Stimulated activated CD8-positive, alpha-beta memory T cell treated with anti-CD3 and anti-CD28 coated beads, Interleukin-15, amount 100 ng/mL, for 1 hour (primary cell): ENCODE data around the gene NOD1.
A peak's percentile ranks its signal among the peaks of the same experiment; 100 is the strongest.
"Not testable (repeated sequence)": the region's sequence is repeated elsewhere in the genome, so short reads cannot be mapped to it uniquely, and the experiment has no call there.

Experiments
- DNase-seq: peaks from one replicate; pipeline ENCODE4 v3.0.0-alpha.2; 2020; ENCODE audit warnings: low read depth

Gene NOD1, protein sequence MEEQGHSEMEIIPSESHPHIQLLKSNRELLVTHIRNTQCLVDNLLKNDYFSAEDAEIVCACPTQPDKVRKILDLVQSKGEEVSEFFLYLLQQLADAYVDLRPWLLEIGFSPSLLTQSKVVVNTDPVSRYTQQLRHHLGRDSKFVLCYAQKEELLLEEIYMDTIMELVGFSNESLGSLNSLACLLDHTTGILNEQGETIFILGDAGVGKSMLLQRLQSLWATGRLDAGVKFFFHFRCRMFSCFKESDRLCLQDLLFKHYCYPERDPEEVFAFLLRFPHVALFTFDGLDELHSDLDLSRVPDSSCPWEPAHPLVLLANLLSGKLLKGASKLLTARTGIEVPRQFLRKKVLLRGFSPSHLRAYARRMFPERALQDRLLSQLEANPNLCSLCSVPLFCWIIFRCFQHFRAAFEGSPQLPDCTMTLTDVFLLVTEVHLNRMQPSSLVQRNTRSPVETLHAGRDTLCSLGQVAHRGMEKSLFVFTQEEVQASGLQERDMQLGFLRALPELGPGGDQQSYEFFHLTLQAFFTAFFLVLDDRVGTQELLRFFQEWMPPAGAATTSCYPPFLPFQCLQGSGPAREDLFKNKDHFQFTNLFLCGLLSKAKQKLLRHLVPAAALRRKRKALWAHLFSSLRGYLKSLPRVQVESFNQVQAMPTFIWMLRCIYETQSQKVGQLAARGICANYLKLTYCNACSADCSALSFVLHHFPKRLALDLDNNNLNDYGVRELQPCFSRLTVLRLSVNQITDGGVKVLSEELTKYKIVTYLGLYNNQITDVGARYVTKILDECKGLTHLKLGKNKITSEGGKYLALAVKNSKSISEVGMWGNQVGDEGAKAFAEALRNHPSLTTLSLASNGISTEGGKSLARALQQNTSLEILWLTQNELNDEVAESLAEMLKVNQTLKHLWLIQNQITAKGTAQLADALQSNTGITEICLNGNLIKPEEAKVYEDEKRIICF

DNA sequence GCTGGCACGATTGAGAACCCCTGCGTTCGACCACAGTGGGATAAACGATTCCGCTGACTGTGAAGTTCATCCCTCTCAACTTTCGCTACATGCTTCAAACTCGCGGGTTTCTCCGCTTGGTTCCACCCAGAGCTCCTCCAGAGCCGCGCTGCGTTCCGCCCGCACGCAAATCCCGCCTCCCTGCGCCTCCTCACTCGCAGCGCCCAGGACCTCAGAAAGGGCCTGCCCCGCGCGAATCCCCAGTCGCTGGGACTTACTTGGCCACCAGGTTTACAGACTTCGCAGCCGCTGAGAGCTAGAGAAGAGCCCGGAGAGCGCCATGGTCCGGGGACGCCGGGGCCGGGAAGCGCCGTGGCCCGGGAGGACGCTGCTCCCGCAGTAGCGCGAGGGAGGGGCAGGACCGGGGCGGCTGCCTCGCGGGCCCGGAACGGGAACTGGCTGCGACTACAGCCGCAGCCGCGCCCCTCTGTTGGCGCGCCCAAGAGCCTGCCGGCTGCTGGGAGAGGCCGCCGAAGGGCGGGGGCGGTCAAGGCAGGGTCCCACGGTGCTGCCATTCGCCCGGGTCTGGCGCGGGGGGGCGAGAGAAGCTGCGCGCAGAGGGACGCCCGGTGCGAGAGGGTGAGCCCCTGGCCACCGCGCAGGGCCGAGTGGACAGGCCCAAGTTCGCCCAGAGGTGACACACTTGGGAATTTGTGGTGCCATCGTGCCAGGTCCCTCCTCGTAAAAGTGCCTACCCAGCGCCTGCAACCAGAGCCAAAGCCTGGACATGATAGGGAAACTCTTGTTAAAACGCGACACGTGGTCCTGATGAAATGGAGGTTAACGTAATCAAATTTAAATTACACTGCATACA lies at the start of gene NOD1:
Gene NOD1, minus strand, starts transcription at position 436 of the 853 bp plus-strand sequence. CDS start 21,863 bp downstream, outside the sequence.
- DNase-seq, result peak; percentile 18

DNA sequence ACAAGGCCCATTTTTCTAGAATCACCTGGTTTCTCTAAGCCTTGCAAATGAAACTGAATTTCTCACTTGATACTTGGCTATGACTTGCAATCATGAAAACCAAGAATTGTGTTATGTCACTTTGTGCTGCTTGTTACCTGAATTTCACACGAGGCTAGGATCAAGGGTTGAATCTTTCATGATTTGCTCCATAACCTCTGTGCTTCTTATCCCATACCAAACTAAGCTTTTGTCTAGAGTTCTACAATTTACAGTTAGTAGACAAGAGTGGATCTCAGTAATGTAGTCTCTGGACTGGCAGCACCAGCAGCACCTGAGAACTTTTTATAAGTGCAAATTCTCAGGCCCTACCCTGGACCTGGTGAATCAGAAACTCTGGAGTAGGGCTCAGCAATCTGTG lies 48.7 kb upstream of the NOD1 start:
- not testable (repeated sequence) for DNase-seq

DNA sequence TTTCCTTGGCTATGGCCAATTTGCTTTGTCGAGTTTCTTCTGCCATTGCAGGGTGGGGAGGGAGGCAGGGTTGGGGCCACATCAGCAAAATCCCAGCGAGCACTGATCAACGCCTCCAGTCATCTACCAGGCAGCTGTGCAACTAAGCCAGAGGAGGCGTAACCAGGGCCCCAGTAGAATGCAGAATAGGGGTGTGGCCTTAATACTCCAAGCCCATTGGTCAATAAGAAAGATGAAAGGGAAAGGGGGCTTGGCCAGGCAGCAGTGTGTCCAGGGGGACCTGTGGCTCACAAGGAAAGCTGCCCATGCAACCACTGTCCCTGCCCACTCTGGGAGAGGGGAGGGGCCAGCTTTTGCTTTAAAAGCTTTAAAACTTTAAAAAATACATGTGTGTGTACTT lies 47.6 kb upstream of the NOD1 start:
- no peak for DNase-seq

DNA sequence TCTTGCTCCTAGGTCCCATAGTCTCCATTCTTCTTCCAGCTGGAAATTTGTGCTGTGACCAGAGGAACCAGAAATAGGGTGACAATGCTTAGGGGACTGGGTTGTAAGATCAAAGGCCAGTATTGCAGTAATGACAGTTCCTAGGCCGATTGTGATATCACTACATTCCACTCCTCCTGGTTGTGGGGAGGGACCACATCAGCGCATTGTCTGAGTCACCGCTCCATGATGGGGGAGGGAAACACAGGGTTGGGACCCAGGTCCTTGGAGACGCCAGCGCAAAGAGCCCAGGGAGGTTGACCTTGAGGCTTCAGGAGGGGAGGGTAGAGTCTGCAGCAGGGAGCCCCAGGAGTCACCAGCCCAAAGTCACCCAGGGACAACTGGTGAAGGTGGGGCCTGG lies 46.8 kb upstream of the NOD1 start:
- no peak for DNase-seq

DNA sequence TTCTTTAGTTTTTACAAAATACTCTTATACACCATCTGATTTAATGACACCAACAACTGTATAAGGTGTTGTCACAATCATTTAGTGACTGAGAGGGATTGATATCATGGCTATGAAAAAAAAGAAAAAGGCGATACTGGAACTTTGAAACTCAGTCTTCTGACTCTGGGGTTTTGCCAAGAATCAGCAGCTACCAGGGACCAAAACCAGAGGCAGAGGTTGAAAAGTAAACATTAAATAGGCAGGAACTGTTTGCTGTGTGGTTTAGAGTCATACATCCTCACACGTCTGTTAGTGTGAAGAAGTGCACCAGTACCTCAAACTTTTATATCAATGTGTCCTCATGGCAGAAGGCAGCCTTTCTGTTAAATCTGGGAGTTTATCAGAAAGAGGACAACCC lies 46.0 kb upstream of the NOD1 start:
- no peak for DNase-seq

DNA sequence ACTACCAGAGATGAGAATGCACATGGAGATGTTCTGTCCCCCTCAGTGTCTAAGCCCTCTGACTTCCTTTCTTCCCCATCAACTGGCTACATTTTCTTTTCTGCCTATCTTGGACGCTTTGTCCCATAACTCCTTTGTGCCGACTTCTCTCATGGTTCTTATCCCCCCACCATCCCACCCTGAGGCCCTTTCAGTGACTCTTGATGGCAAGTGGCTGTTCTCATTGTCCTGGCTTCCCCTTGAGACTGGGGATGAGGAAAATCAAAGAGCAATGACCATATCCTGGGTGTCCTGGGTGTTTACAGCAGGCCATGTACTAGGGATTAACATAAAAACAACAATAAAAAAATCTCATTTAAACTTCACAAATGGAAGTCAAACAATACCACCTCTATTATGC lies 44.9 kb upstream of the NOD1 start:
- DNase-seq, result no peak

DNA sequence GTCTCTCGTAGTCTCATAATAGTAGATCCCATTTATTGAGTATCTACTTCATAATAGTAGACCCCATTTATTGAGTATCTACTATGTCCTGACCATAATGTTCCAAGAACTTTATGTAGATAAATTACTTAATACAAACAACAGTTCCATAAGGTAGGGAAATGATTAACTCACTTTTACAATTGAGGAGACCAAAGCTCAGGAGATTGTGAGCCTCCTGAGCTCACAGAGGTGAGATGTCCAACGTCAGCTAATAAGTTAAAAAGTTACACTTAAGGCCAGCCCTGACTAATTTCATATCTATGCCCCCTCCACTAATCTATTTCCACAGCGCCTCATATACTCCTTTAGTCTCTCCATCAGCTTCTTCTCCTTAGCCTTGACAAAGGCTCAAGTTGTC lies 43.6 kb upstream of the NOD1 start:
- DNase-seq, result no peak

DNA sequence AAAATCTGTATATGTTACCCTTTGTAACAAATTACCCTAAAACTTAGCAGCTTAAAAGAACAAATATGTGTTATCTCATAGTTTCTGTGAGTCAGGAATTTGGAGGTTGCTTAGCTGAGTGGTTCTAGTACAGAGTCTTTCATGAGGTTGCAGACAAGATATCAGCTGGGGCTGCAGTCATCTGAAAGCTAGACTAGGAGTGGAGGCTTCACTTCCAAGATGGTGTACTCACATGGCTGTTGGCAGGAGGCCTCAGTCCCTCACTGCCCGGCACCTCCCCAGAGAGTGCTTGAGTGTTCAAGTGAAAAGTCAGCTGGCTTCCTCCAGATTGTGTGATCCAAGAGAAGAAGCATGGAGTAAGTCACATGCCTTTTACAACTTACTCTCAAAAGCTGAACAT lies 42.9 kb upstream of the NOD1 start:
- no peak for DNase-seq

DNA sequence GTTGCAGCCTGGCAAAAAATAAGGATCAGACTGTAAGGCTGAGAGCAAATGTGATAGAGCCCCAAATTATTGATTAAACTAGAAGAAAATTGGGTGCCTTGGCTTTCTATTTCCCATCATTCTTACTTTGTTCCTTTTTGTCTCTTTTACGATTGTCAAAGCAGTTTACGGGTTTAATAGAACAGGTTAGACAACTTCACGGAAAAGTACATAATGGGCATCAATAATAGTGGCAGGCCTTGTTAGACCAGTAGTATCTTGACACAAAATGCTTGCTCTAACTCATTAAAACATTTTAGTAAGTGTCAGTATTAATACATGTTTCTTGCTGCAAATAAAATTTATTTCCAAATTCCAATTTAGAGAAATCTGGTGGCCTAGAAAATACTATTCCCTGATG lies 40.5 kb upstream of the NOD1 start:
- no peak for DNase-seq

DNA sequence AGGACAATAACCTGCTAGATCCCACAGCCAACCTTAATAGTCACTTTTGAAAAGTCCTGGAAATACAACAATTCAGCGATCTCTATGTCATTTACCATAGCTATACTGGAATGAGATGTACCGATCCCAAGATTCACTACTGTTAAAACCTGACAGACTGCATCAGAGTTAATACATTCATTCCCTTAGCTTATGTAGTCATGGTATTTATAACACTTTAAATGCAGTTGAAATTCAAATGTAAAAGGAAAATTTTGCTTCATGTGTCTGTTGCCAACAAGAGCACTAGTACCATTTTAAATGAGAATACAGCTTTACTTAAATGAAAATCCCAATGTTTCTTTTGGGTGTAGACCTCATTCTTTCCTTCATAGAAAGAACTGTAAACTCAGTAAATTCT lies 37.2 kb upstream of the NOD1 start:
- no peak for DNase-seq

DNA sequence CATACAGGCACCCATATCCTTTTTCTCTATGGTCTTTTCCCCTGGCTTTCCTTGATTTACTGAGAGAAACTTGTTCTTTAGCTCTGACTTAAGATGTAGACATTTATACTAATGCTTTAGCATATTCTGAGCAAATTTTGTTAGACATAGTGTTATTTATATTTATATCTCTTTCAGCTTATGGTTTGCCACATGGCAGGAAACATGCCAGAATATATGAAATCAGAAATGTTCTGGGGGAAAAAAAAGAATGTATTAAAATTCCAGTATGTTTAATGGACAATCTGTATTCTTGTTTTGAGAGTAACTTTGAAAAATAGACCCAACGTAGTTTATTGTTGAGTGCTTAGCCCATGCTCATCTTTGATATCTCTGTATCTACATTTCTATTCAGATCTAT lies 36.2 kb upstream of the NOD1 start:
- no peak for DNase-seq

DNA sequence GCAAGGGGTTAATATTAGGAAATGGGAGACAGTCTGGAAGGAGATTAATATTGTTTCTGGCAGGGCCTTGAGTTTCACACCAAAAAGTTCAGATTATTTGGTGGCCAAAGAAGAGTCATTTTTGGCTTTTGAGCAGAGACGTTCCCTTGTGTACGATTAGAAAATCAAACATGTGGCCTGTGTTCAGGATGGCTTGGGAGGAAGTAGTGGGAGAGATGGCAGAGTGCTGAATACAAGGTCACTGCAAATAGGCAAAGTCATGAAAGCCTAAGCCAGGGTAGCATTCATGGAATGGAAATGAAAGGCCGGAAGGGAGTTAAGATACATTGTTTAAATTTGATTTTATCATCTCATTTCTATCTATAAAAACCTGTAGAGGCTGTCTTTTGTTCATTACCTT lies 35.6 kb upstream of the NOD1 start:
- DNase-seq, result no peak

DNA sequence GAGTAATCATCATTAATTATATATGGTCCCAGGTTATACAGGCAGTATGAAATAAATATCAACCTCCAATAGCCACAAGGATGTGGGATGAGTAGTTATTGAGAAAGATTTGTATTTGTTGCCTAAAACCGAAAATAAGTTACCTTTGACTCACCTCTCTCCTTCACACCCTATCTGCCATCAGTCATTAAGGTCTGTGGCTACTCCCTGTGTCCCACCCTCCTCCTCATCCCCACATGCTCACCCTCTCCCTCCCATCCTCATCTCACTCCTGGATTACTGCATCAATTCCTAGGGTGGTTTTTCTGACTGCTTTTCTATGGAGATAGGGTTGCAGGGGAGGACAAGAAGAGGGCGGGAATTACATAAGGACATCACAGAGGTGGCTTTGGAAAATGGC lies 35.2 kb upstream of the NOD1 start:
- no peak for DNase-seq

DNA sequence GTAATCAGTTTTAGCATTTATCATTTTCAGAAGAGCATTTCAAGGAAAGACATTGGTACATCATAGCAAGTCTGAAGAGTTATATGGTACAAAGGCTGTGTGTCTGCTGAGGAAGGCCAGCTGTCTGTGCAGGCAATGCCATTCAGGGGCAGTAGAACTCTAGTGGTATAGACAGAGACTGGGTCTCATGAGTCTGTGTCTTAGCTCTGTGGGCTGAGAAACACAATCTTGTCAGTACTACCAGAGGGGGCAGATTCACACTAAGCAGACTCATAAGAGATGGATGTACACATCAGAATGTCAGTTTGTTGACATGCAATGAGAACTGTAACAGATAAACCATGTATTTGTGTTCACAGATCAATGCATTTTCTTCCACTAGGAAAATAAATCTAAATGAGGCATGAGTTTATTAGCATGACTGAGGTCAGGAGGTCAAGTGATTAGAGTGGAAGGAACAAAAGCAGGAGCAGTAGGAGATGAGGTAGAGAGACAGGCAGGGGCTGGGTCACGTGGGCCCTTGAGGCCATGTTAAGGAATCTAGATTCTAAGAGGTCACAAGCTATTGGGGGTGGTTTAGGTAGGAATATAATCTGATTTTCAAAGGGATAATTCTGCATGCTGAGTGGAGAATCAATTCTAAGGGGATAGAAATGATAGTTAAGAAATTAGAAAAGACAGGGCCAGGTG lies 33.5 kb upstream of the NOD1 start:
- no peak for DNase-seq

DNA sequence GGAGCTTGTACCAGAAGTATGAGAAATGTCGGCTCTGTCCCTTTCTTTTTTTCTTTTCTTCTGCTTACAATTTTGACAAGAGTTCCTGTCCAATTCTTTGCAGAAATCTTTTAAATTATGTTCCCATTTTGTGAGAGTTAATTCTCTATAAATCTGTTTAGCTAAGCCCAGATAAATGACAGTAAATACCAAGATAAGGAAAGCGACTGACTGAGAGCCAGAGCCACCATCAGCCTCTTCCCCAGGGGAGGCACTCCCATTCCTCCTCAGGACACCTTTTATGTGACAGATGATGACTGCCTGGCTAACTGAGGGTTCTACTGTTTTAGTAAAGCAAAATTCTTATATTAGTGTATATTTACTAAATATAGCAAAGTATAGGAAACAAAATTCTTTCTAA lies 32.9 kb upstream of the NOD1 start:
- DNase-seq, result no peak

DNA sequence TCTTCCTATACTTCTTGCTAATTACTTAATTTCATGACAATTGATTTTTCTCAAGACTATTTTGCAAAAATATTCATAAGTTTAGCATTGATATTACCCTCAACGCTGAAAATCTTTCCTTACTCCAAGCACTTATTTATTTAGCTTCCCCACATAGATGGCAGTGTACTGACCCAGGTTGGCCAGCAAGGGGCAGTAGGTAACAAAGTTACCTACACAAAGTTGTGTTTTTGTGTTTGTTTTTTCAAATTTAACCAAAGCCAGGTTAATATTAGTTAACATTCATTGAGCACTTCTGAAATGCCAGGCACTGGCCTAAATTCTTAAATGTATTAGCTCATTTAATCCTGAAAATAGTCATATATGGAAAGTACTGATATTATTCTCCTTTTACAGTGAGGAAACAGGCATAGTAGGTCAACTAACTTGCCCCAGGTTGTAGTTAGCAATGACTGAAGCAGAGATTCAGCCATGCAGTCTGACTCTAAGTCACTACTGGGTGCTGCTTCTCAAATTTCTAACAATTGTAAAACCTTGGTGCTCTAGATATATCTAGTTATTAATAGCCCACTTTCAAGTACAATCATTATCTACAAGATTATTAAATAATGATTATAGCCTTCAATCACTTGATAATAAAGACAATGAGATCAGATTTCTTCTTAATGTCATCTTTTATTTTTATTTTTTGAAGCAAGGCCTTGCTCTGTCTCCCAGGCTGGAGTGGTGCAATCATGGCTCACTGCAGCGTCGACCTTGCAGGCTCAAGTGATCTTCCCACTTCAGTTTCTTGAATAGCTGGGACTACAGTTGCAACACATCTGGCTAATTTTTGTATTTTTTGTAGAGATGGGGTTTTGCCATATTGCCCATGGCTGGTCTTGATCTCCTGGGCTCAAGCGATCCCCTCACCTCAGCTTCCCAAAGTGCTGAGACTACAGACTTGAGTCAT lies 31.8 kb upstream of the NOD1 start:
- DNase-seq, result no peak

DNA sequence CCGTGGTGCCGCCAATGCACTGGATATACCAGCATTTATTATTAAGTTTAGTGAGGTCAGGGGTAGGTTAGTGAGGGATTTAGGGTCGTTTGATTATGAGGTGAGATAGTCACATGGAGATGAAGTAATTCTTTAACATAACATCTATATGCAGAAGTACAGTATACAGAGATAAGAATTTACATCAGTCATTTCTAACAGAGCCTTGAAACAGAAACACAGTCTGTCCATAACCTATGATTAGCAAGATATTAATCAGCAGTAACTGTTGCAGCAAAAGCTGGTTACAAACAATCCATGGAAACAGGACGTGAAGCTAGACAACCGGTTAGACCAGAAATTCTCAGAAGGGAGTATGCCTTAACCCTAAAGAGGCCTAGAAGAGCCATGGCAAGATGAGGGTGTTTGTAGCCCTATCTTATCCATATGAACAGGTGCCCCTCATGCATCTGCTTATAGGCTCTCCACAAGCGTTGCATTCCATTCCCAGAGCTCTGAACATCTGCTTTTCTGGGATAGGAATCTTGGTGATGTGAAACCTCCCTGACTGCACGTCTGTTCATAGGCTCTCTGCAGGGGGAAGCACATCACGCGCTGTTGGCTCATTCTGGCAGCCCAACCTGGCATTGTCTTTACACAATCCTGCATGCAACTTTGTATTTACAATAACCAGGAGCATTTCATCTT lies 30.7 kb upstream of the NOD1 start:
- DNase-seq, result not testable (repeated sequence)

DNA sequence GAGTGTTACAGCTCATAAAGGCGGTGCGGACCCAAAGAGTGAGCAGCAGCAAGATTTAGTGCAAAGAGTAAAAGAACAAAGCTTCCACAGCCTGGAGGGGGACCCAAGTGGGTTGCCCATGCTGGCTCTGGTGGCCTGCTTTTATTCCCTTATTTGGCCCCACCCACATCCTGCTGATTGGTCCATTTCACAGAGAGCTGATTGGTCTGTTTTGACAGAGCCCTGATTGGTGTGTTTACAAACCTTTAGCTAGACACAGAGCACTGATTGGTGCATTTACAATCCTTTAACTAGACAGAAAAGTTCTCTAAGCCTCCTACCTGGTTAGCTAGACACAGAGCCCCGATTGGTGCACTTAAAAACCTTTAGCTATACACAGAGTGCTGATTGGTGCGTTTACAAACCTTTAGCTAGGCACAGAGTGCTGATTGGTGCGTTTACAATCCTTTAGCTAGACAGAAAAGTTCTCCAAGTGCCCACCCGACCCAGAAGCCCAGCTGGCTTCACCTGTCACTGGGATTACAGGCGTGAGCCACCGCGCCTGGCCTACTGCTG lies 28.8 kb upstream of the NOD1 start:
- DNase-seq, result not testable (repeated sequence)

DNA sequence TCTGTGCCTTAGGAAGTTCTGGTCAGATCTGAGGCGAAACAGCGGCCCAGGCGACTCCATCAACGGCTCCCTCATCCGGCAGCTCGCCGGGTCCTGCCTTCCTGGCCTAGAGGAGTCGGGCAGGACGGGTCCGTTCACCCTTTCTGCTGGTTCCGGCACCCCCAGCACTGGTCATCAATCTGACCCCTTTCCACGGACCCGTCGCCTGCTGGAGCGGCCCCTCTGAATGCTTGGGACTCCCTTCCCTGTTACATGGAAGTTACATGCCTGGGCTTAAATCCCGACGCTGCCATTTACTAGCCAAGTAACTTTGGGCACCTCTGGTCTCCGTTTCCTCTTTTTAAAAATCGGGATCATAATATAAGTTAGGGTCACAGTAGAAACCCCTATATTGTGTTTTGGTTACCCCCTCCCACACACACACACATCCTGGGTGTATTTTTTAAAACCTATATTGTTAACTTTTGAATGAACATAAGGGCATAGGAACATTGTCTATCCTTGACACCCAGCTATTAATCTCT lies 26.7 kb upstream of the NOD1 start:
- no peak for DNase-seq
